ENCODE results near the gene FARS2.

FARS2 gene

GRCh38 chr6:5732496-5732895, 471.2 kb downstream of the FARS2 start:
- in situ Hi-C loops (cut with HindIII; ENCODE audit: low sequenced_read_pairs): no loop called here
- DNase-seq (ENCODE audit: low read depth, low spot score): no peak
- no peak overlapping the region for H3K4me3 ChIP-seq (ENCODE audit: low read depth, low read length)
- TF ChIP-seq CTCF (IDR thresholded peaks at IDR 0.05; ENCODE audit: low read depth, low read length): no peak

- DNase-seq (ENCODE audit: low read depth, low spot score): no peak
- H3K4me3 ChIP-seq (ENCODE audit: low read depth, low read length): no peak overlapping the region
- in situ Hi-C loops (cut with HindIII; ENCODE audit: low sequenced_read_pairs): no loop called here
- TF ChIP-seq CTCF (IDR thresholded peaks at IDR 0.05; ENCODE audit: low read depth, low read length): no peak
These were observed 474.9 kb downstream of the FARS2 start for GRCh38 chr6:5736016-5736738.

- no peak overlapping the region for H3K4me3 ChIP-seq (ENCODE audit: low read depth, low read length)
- no peak for DNase-seq (ENCODE audit: low read depth, low spot score)
- in situ Hi-C loops (cut with HindIII; ENCODE audit: low sequenced_read_pairs): no loop called here
- TF ChIP-seq CTCF (IDR thresholded peaks at IDR 0.05; ENCODE audit: low read depth, low read length): no peak
These were observed 476.1 kb downstream of the FARS2 start for GRCh38 chr6:5737460-5737859.

- TF ChIP-seq CTCF (IDR thresholded peaks at IDR 0.05; ENCODE audit: low read depth, low read length): no peak
- in situ Hi-C loops (cut with HindIII; ENCODE audit: low sequenced_read_pairs): no loop called here
- no peak overlapping the region for H3K4me3 ChIP-seq (ENCODE audit: low read depth, low read length)
- no peak for DNase-seq (ENCODE audit: low read depth, low spot score)
These were observed 476.9 kb downstream of the FARS2 start for GRCh38 chr6:5738211-5738610.

GRCh38 chr6:5744497-5744896, 483.2 kb downstream of the FARS2 start:
- no peak overlapping the region for H3K4me3 ChIP-seq (ENCODE audit: low read depth, low read length)
- DNase-seq (ENCODE audit: low read depth, low spot score): no peak
- in situ Hi-C loops (cut with HindIII; ENCODE audit: low sequenced_read_pairs): no loop called here
- no peak for TF ChIP-seq CTCF (IDR thresholded peaks at IDR 0.05; ENCODE audit: low read depth, low read length)

- TF ChIP-seq CTCF (IDR thresholded peaks at IDR 0.05; ENCODE audit: low read depth, low read length): no peak
- no peak overlapping the region for H3K4me3 ChIP-seq (ENCODE audit: low read depth, low read length)
- DNase-seq (ENCODE audit: low read depth, low spot score): no peak
- in situ Hi-C loops (cut with HindIII; ENCODE audit: low sequenced_read_pairs): no loop called here
These were observed 483.8 kb downstream of the FARS2 start for GRCh38 chr6:5745081-5745480.

Data from astrocyte of the spinal cord (primary cell).